ENCODE results near the gene SUGCT.

SUGCT gene

GRCh38 chr7:40199076-40199802 is 64.4 kb downstream of the SUGCT start:
- TF ChIP-seq TAF1 (IDR thresholded peaks at IDR 0.05; ENCODE audit: borderline replicate concordance, insufficient read depth, low read length) (no peak), SIN3A (IDR thresholded peaks at IDR 0.05; ENCODE audit: borderline replicate concordance, insufficient read depth, low read length) (no peak), FOXP2 (optimal IDR thresholded peaks at IDR 0.05; ENCODE audit: borderline replicate concordance, extremely low read depth, extremely low read length, insufficient read depth) (no peak), POLR2AphosphoS5 (IDR thresholded peaks at IDR 0.05; ENCODE audit: low read depth, low read length) (no peak)
- TF ChIP-seq, protein P1, sequence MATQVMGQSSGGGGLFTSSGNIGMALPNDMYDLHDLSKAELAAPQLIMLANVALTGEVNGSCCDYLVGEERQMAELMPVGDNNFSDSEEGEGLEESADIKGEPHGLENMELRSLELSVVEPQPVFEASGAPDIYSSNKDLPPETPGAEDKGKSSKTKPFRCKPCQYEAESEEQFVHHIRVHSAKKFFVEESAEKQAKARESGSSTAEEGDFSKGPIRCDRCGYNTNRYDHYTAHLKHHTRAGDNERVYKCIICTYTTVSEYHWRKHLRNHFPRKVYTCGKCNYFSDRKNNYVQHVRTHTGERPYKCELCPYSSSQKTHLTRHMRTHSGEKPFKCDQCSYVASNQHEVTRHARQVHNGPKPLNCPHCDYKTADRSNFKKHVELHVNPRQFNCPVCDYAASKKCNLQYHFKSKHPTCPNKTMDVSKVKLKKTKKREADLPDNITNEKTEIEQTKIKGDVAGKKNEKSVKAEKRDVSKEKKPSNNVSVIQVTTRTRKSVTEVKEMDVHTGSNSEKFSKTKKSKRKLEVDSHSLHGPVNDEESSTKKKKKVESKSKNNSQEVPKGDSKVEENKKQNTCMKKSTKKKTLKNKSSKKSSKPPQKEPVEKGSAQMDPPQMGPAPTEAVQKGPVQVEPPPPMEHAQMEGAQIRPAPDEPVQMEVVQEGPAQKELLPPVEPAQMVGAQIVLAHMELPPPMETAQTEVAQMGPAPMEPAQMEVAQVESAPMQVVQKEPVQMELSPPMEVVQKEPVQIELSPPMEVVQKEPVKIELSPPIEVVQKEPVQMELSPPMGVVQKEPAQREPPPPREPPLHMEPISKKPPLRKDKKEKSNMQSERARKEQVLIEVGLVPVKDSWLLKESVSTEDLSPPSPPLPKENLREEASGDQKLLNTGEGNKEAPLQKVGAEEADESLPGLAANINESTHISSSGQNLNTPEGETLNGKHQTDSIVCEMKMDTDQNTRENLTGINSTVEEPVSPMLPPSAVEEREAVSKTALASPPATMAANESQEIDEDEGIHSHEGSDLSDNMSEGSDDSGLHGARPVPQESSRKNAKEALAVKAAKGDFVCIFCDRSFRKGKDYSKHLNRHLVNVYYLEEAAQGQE (IDR thresholded peaks at IDR 0.05; ENCODE audit: insufficient read depth in 1 of 2, low read depth in 2 of 2, low read length in 2 of 2): no peak

- TF ChIP-seq FOXP2 (optimal IDR thresholded peaks at IDR 0.05; ENCODE audit: borderline replicate concordance, extremely low read depth, extremely low read length, insufficient read depth) (no peak), TAF1 (IDR thresholded peaks at IDR 0.05; ENCODE audit: borderline replicate concordance, insufficient read depth, low read length) (no peak)
Observed at GRCh38 chr7:40200791-40201190, 66.0 kb downstream of the SUGCT start.

DNA sequence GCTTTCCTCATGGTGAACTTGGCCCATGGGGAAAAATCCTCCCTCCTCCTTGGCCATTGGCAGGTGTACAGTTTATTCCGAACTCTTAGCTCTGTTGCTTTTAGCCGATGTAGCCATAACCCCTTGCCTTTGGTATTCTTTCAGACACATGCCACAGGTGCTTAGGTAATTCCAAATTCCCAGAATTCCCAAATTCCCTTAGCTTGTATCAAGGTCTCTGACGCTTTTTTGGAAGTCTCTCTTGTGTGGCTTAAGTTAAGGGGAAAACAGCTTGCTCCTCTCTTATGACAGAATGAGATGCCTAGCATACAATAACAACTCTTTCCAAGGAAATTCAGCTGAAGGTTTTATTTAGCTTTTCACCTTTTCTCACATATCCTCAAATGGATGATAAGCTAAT is 68.0 kb downstream of the SUGCT start:
- TF ChIP-seq TAF1 (IDR thresholded peaks at IDR 0.05; ENCODE audit: borderline replicate concordance, insufficient read depth, low read length): no peak

GRCh38 chr7:40204581-40204980 is 69.8 kb downstream of the SUGCT start:
- TF ChIP-seq POLR2AphosphoS5 (IDR thresholded peaks at IDR 0.05; ENCODE audit: low read depth, low read length) (no peak), FOXP2 (optimal IDR thresholded peaks at IDR 0.05; ENCODE audit: borderline replicate concordance, extremely low read depth, extremely low read length, insufficient read depth) (no peak), TAF1 (IDR thresholded peaks at IDR 0.05; ENCODE audit: borderline replicate concordance, insufficient read depth, low read length) (no peak), SIN3A (IDR thresholded peaks at IDR 0.05; ENCODE audit: borderline replicate concordance, insufficient read depth, low read length) (no peak)
- TF ChIP-seq, protein P1 (IDR thresholded peaks at IDR 0.05; ENCODE audit: insufficient read depth in 1 of 2, low read depth in 2 of 2, low read length in 2 of 2): no peak

DNA sequence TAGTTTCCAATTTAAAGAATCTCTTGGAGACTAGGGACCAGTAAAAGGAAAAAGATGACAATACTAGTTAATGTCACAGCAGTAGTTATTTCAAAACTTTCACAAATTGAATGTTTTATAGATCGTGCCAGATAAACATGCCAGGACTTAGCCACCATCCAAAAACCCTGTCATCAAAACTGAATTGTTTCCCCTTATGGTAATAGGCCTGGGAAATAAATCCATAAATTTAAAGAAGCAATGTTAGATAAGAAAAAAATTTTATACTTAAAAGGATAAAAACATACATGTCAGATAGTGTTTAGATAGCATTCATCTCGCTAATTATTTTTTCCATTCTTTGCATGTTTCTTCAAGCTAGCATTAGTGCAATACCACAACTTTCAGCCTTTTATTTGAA is 71.2 kb downstream of the SUGCT start:
- TF ChIP-seq, protein P1 (IDR thresholded peaks at IDR 0.05; ENCODE audit: insufficient read depth in 1 of 2, low read depth in 2 of 2, low read length in 2 of 2): no peak
- TF ChIP-seq SIN3A (IDR thresholded peaks at IDR 0.05; ENCODE audit: borderline replicate concordance, insufficient read depth, low read length) (no peak), POLR2AphosphoS5 (IDR thresholded peaks at IDR 0.05; ENCODE audit: low read depth, low read length) (no peak), FOXP2 (optimal IDR thresholded peaks at IDR 0.05; ENCODE audit: borderline replicate concordance, extremely low read depth, extremely low read length, insufficient read depth) (no peak), TAF1 (IDR thresholded peaks at IDR 0.05; ENCODE audit: borderline replicate concordance, insufficient read depth, low read length) (no peak)

- TF ChIP-seq SIN3A (IDR thresholded peaks at IDR 0.05; ENCODE audit: borderline replicate concordance, insufficient read depth, low read length) (no peak), TAF1 (IDR thresholded peaks at IDR 0.05; ENCODE audit: borderline replicate concordance, insufficient read depth, low read length) (no peak), POLR2AphosphoS5 (IDR thresholded peaks at IDR 0.05; ENCODE audit: low read depth, low read length) (no peak), FOXP2 (optimal IDR thresholded peaks at IDR 0.05; ENCODE audit: borderline replicate concordance, extremely low read depth, extremely low read length, insufficient read depth) (no peak)
- TF ChIP-seq, protein P1 (IDR thresholded peaks at IDR 0.05; ENCODE audit: insufficient read depth in 1 of 2, low read depth in 2 of 2, low read length in 2 of 2): no peak
Observed at GRCh38 chr7:40211276-40212003, 76.6 kb downstream of the SUGCT start.
